ENCODE results near the gene SAA2. TPM values are rescaled to one million over a fixed set of nuclear protein-coding genes. Genes with fewer than 3 reads are reported as not detected.
"Not testable (repeated sequence)": the region's sequence is repeated elsewhere in the genome, so short reads cannot be mapped to it uniquely, and the experiment has no call there.

Gene SAA2
- total RNA-seq, 1 donor from 2014 or later = not detected

- Mint-ChIP-seq H3K27me3 (peaks cover 2% of the 10 kb centered on the region), H3K9me3 (no peaks in the 10 kb centered on the region)
- intact Hi-C loops (cut with micrococcal nuclease) = no loop called here
Observed at GRCh38 chr11:18264677-18265555, 16.4 kb upstream of the SAA2 start.

GRCh38 chr11:18264035-18264434 is 15.6 kb upstream of the SAA2 start:
- Mint-ChIP-seq H3K4me3 (no peak overlapping the region), H3K36me3 (ENCODE audit: low read depth) (no peaks in the 10 kb centered on the region), H3K27me3 (peaks cover 5% of the 10 kb centered on the region), H3K4me1 (peaks cover 8% of the 10 kb centered on the region), H3K9me3 (no peaks in the 10 kb centered on the region), H3K27ac (no peak overlapping the region)
- no peak for DNase-seq
- intact Hi-C loops (cut with micrococcal nuclease) = no loop called here

More at GRCh38 chr11:18264677-18265555, 16.4 kb upstream of the SAA2 start:
- Mint-ChIP-seq H3K36me3 (ENCODE audit: low read depth) (no peaks in the 10 kb centered on the region), H3K4me1 (peaks cover 8% of the 10 kb centered on the region), H3K4me3 (no peak overlapping the region), H3K27ac (no peak overlapping the region)
- no peak for DNase-seq

- H3K27ac Mint-ChIP-seq; H3K4me3 Mint-ChIP-seq; H3K4me1 Mint-ChIP-seq; H3K36me3 Mint-ChIP-seq (ENCODE audit: low read depth); intact Hi-C loops (cut with micrococcal nuclease); H3K9me3 Mint-ChIP-seq; DNase-seq; H3K27me3 Mint-ChIP-seq: not testable (repeated sequence)
Observed at GRCh38 chr11:18262681-18263350, 14.3 kb upstream of the SAA2 start.

DNA sequence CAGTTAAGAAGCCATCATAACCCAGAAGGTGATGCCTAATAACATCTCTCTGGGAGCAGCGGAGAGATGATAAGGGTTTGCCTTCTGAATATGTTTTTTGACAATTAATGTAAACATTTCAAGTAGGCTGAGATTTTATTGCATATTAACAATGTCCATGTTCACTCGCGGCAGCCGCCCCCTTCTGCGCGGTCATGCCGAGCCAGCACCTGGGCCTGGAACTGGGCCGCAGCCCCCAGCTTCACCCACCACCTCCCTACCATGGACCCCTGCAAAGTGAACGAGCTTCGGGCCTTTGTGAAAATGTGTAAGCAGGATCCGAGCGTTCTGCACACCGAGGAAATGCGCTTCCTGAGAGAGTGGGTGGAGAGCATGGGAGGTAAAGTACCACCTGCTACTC is 13.3 kb upstream of the SAA2 start:
- H3K4me3 Mint-ChIP-seq = no peak overlapping the region
- no peaks in the 10 kb centered on the region for H3K36me3 Mint-ChIP-seq (ENCODE audit: low read depth)
- DNase-seq = no peak
- H3K4me1 Mint-ChIP-seq = peaks cover 3% of the 10 kb centered on the region
- no peak overlapping the region for H3K27ac Mint-ChIP-seq
- peaks cover 10% of the 10 kb centered on the region for H3K27me3 Mint-ChIP-seq
- no peaks in the 10 kb centered on the region for H3K9me3 Mint-ChIP-seq
- intact Hi-C loops (cut with micrococcal nuclease) = no loop called here

DNA sequence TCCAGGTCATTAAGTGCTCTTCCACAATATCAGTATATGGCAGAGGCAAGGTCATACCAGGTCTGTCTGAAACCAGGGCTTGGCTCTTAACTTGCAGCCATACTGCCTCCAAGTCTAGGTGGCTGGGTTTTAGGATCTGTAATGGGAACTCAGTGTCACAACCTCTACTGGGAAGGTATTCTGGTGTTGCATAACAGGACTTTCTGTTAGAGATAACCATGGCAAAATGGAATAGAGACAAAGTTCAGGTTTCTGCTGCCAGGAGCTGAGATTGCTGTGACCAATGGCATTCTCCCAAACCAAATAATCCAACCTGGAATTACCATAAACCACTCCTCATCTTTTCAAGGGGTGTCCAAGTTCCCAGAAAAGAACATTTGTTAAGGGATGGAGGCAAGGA is 10.8 kb upstream of the SAA2 start:
- intact Hi-C loops (cut with micrococcal nuclease) = no loop called here
- H3K9me3 Mint-ChIP-seq = no peaks in the 10 kb centered on the region
- H3K27me3 Mint-ChIP-seq = peaks cover 14% of the 10 kb centered on the region
- H3K36me3 Mint-ChIP-seq (ENCODE audit: low read depth) = no peaks in the 10 kb centered on the region
- peaks cover 5% of the 10 kb centered on the region for H3K4me1 Mint-ChIP-seq
- H3K27ac Mint-ChIP-seq = no peak overlapping the region
- DNase-seq = no peak
- no peak overlapping the region for H3K4me3 Mint-ChIP-seq

DNA sequence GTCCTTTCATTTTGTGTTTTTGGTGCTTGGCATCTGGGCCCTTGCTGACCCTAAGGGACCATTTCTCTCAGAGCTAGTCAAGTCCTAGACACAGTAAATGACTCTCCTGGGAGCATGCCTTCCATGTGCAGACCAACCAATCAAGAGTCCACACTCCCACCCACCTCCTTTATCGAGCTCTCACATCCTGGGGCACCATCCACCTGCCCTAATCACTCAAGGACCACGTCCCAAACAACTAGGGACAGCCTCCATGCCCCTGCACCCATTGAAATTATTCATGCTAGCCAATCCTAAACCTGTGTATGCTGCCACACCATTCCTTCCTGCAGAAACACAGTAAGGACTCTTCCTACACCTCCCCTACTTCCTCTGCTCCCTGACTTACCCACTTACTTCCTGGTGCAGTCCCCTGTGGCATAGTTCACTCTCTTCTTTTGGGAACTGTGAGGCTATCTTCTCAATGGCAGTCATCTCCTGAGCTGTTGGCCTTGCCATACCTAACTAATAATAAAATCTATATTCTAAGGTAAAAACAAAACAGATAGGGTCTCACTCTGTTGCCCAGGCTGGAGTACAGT is 6.4 kb upstream of the SAA2 start:
- Mint-ChIP-seq H3K27ac (no peak overlapping the region), H3K27me3 (peaks cover 14% of the 10 kb centered on the region), H3K4me3 (no peak overlapping the region), H3K4me1 (peaks cover 3% of the 10 kb centered on the region), H3K9me3 (no peaks in the 10 kb centered on the region), H3K36me3 (ENCODE audit: low read depth) (no peaks in the 10 kb centered on the region)
- intact Hi-C loops (cut with micrococcal nuclease) = no loop called here
- no peak for DNase-seq

DNA sequence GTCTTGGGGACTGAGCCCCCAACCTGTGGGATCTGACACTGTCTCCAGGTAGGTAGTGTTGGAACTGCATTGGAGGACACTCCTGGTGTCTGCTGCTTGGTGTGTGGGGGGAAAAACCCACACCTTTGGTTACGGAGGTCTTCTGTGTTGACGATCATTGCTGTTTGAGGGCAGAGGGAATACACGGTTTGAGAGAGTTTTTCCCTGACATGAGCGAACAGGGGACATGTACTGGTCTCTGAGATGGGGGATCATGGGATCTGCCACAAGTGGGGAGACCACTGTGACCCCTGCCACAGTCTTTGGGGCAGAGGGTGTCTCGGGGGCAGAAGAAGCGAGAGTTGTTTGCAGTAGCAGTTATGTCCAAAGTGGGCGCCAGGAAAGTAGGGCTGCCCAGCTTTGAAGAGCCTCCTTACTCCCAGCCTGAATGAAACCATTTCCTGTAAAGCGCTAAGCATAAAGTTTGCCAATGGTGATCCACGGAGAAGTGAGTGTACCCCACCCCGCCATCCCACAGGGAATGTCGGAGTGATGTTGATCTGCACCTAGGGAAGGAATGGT is 5.4 kb upstream of the SAA2 start:
- H3K36me3 Mint-ChIP-seq (ENCODE audit: low read depth) = no peaks in the 10 kb centered on the region
- no peak for DNase-seq
- H3K4me3 Mint-ChIP-seq = no peak overlapping the region
- no peak overlapping the region for H3K27ac Mint-ChIP-seq
- intact Hi-C loops (cut with micrococcal nuclease) = no loop called here
- H3K27me3 Mint-ChIP-seq = peaks cover 9% of the 10 kb centered on the region
- H3K9me3 Mint-ChIP-seq = no peaks in the 10 kb centered on the region
- H3K4me1 Mint-ChIP-seq = peaks cover 5% of the 10 kb centered on the region

- intact Hi-C loops (cut with micrococcal nuclease) = no loop called here
- no peak overlapping the region for H3K4me3 Mint-ChIP-seq
- H3K27ac Mint-ChIP-seq = no peak overlapping the region
- no peaks in the 10 kb centered on the region for H3K36me3 Mint-ChIP-seq (ENCODE audit: low read depth)
- no peak for DNase-seq
- H3K9me3 Mint-ChIP-seq = no peaks in the 10 kb centered on the region
- peaks cover 8% of the 10 kb centered on the region for H3K27me3 Mint-ChIP-seq
- peaks cover 8% of the 10 kb centered on the region for H3K4me1 Mint-ChIP-seq
Observed at GRCh38 chr11:18253233-18253632, 4.8 kb upstream of the SAA2 start.

DNA sequence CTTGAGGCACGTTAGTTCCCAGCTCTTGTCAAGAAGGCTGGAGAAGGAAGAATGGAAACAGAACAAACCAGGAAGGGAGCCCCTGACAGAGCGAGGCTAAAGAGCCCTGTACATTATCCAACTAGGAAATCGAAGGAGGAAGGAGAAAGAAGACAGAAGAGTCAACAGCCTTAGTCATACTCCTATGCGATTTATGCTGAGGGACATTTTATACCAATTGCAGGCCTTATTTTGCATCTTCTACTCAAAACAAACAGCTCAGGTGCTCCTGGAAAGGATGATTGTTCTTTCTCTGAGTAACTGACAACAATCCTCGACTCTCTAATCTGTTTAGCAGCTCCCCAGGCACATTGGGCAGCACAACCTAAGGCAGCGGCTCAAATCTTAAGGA is 1.3 kb downstream of the SAA2 start:
- peaks cover 28% of the 10 kb centered on the region for H3K4me1 Mint-ChIP-seq
- not testable (repeated sequence) for DNase-seq; H3K27me3 Mint-ChIP-seq; H3K9me3 Mint-ChIP-seq; H3K36me3 Mint-ChIP-seq (ENCODE audit: low read depth)
- H3K4me3 Mint-ChIP-seq = peak overlapping the region; percentile 77
- H3K27ac Mint-ChIP-seq = peak overlapping the region; percentile 72
- intact Hi-C loops (cut with micrococcal nuclease) = loop anchor here (10.0 kb wide), 3 partner anchors 388 to 518 kb away; partner anchors contain the start of gene SPTY2D1

GRCh38 chr11:18246379-18247190 is 1.9 kb downstream of the SAA2 start:
- peaks cover 11% of the 10 kb centered on the region for H3K27me3 Mint-ChIP-seq
- not testable (repeated sequence) for H3K36me3 Mint-ChIP-seq (ENCODE audit: low read depth); H3K9me3 Mint-ChIP-seq
- H3K4me3 Mint-ChIP-seq = peak overlapping the region; percentile 77
- intact Hi-C loops (cut with micrococcal nuclease) = loop anchor here (1.0 to 10.0 kb wide), 4 partner anchors 233 to 518 kb away; partner anchors contain the start of genes SERGEF and SPTY2D1
- peak overlapping the region; percentile 87 for H3K27ac Mint-ChIP-seq
- H3K4me1 Mint-ChIP-seq = peaks cover 28% of the 10 kb centered on the region
- peak; percentile 82 for DNase-seq

- H3K27ac Mint-ChIP-seq = no peak overlapping the region
- H3K27me3 Mint-ChIP-seq = peaks cover 20% of the 10 kb centered on the region
- H3K36me3 Mint-ChIP-seq (ENCODE audit: low read depth) = no peaks in the 10 kb centered on the region
- H3K4me1 Mint-ChIP-seq = peaks cover 28% of the 10 kb centered on the region
- DNase-seq = no peak
- no peaks in the 10 kb centered on the region for H3K9me3 Mint-ChIP-seq
- intact Hi-C loops (cut with micrococcal nuclease) = loop anchor here (2.0 to 10.0 kb wide), 4 partner anchors 77 to 519 kb away; partner anchors contain the start of genes GTF2H1, HPS5 and SPTY2D1
- no peak overlapping the region for H3K4me3 Mint-ChIP-seq
Observed at GRCh38 chr11:18245396-18245795, 3.1 kb downstream of the SAA2 start.

GRCh38 chr11:18243783-18244362 is 4.6 kb downstream of the SAA2 start:
- H3K4me3 Mint-ChIP-seq = no peak overlapping the region
- intact Hi-C loops (cut with micrococcal nuclease) = loop anchor here (2.0 to 10.0 kb wide), 6 partner anchors 79 to 521 kb away; partner anchors contain the start of genes GTF2H1, HPS5, SPTY2D1 and TSG101
- no peak overlapping the region for H3K27ac Mint-ChIP-seq
- H3K4me1 Mint-ChIP-seq = peaks cover 26% of the 10 kb centered on the region
- peak; percentile 93 for DNase-seq
- H3K36me3 Mint-ChIP-seq (ENCODE audit: low read depth) = no peaks in the 10 kb centered on the region
- H3K27me3 Mint-ChIP-seq = peaks cover 27% of the 10 kb centered on the region
- no peaks in the 10 kb centered on the region for H3K9me3 Mint-ChIP-seq

- no peak overlapping the region for H3K4me3 Mint-ChIP-seq
- no peak overlapping the region for H3K27ac Mint-ChIP-seq
- intact Hi-C loops (cut with micrococcal nuclease) = loop anchor here (5.0 to 10.0 kb wide), 5 partner anchors 158 to 525 kb away; partner anchors contain the start of genes SPTY2D1 and TSG101
- DNase-seq = no peak
- H3K4me1 Mint-ChIP-seq = peaks cover 5% of the 10 kb centered on the region
- H3K27me3 Mint-ChIP-seq = peaks cover 55% of the 10 kb centered on the region
- no peaks in the 10 kb centered on the region for H3K9me3 Mint-ChIP-seq
- no peaks in the 10 kb centered on the region for H3K36me3 Mint-ChIP-seq (ENCODE audit: low read depth)
Observed at GRCh38 chr11:18239655-18240054, 8.8 kb downstream of the SAA2 start.

Data from activated CD4-positive, alpha-beta T cell treated with anti-CD3 and anti-CD28 coated beads, Interleukin-2, amount 10 ng/mL, durations not matched to agents 24 days and 14 days (primary cell).